A549 treated with AZD9567 at 1 μM for 4 hours (cell line): ENCODE results near the gene NIF3L1. TPM values are rescaled to one million over a fixed set of nuclear protein-coding genes. Genes with fewer than 3 reads are reported as not detected.

ENCODE experiments used
- total RNA-seq: library from RNA; stranded (reverse); fragments of 200-300 nt; extraction: Qiagen RNA extraction; gene quantifications from 5 replicates; pipeline ENCODE4 v1.2.3, GENCODE V29; 2022; ENCODE audit not compliant: insufficient read depth

Gene NIF3L1, protein sequence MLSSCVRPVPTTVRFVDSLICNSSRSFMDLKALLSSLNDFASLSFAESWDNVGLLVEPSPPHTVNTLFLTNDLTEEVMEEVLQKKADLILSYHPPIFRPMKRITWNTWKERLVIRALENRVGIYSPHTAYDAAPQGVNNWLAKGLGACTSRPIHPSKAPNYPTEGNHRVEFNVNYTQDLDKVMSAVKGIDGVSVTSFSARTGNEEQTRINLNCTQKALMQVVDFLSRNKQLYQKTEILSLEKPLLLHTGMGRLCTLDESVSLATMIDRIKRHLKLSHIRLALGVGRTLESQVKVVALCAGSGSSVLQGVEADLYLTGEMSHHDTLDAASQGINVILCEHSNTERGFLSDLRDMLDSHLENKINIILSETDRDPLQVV
- 29.5 to 36.2 TPM (median 34.8 TPM) in 5 replicates for total RNA-seq

DNA sequence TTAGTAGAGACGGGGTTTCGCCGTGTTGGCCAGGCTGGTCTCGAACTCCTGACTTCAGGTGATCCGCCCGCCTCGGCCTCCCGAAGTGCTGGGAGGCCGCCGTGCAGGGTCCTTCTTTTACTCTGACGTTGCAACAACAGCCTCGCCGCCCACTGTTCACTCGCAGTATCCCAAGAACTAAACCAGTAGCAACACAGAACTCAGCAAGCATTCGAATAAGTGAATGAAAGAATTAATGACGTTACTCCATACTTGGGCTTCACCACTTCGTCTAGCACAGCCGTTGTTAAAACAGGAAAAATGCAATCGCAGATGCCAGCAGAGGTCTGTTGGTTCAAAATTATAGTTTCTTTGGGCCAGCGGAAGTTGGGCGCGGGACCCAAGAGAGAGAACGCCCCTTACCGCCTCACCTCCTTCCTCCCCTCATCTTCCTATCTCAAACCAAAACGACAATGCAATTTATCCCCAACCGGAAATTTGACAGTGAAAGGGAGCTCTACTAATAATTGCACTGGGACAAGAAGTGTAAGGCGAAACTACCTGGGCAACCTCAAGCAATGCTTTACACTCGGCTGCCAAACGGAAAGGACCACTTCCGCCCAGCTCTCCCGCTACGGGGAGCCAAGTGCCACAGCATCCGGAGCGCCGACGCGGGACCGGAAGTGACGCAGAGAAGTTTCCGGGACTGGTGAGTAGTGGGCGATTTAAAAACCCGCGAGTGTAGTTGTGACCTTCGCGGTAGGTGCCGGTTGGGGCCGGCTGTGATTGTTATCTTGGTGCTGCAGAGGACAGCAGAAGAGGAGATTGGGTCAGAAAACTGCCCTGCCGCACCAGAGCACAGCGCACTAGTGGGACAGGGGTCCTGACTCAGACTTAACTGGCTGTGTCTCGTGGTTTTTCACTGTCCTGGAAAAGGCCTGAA lies at the start of gene NIF3L1, which contains the start of gene PPIL3:
Gene NIF3L1 (plus strand): TSS at position 668 of the 922 bp plus-strand sequence. CDS start 2,573 bp downstream, outside the sequence.
Gene PPIL3 (minus strand): TSS at position 374 of the 922 bp plus-strand sequence. CDS start 1,462 bp downstream, outside the sequence.

DNA sequence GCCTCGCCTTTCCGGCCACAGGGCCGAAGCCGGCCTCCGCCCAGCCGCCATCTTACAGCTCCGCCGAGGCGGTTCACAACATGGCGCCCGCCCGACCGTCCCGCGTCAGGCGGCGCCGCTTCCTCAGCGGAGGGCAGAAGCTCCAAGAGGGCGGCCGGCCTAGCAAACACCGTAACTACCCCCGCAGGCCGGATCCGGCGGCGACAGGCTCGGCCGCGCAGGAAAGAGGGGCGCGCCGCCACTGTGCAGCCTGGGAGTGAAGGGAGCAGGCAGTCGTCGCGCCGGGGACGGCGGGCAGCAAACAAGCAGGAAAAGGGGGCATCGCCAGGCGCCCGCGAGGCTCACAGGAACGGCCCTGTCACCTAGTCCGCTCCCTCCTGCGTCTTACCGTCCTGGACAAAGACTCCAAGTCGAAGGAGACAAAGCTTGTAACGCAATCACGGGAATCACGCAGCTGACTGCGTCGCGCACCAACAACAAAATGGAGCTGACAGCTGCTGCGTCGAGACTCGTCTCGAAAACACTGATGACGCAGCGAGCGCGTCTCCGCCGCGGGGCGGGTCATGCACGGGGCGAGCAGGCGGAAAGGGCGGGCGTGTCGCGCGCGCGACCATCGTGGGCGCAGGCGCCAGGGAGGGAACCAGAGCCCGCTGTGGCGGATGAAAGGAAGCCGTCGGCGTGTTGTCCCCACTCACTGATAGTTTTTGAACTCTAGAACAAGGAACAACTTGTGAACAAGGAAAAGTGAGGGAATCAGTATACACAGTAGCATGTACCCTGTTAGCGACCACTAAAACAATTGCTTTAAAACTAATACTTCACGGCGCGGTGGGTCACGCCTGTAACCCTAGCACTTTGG lies 24.8 kb upstream of the NIF3L1 start, which contains the start of gene CLK1:
Gene CLK1 (minus strand): TSS at position 483 of the 859 bp plus-strand sequence. CDS start 2,796 bp downstream, outside the sequence.

Other genes starting within 250 kb of the NIF3L1 start
- 347 to 1,010 TPM (median 419 TPM) in 5 replicates for gene BZW1, start 77.5 kb upstream of the NIF3L1 start, total RNA-seq
- gene CLK1, start 24.7 kb upstream of the NIF3L1 start, total RNA-seq = 19.3 to 37.9 TPM (median 35.6 TPM) in 5 replicates
- gene PPIL3, start 294 bp upstream of the NIF3L1 start, total RNA-seq = 20.4 to 24.7 TPM (median 22.9 TPM) in 5 replicates
- 11.6 to 15.1 TPM (median 13.6 TPM) in 5 replicates for gene ORC2, start 74.3 kb downstream of the NIF3L1 start, total RNA-seq
- 3.6 to 5.8 TPM (median 5.2 TPM) in 5 replicates for gene HYCC2, start 182.3 kb downstream of the NIF3L1 start, total RNA-seq
- gene NDUFB3, start 182.6 kb downstream of the NIF3L1 start, total RNA-seq = 135 to 146 TPM (median 138 TPM) in 5 replicates
- 71.5 to 103 TPM (median 81.5 TPM) in 5 replicates for gene CFLAR, start 226.8 kb downstream of the NIF3L1 start, total RNA-seq